Measurements from ENCODE around the gene RUNX2.

- TF ChIP-seq ZFP3 (CRISPR knock-in tag; IDR thresholded peaks at IDR 0.05), result no peak
- no peak for TF ChIP-seq RARB (CRISPR knock-in tag; IDR thresholded peaks at IDR 0.05)
- TF ChIP-seq OSR1 (CRISPR knock-in tag; IDR thresholded peaks at IDR 0.05), result no peak
- TF ChIP-seq CSRNP3 (CRISPR knock-in tag; IDR thresholded peaks at IDR 0.05), result no peak
- TF ChIP-seq PATZ1 (CRISPR knock-in tag; IDR thresholded peaks at IDR 0.05; ENCODE audit: borderline replicate concordance), result no peak
- TF ChIP-seq ZFP30 (CRISPR knock-in tag; IDR thresholded peaks at IDR 0.05), result no peak
Observed at GRCh38 chr6:45679631-45680030, 351.5 kb downstream of the RUNX2 start.
